Activated T-cell treated with anti-CD3 and anti-CD28 coated beads for 24 hours (primary cell): ENCODE data around the gene ALS2CL.

Experiments used
- DNase-seq: peaks from one replicate; pipeline ENCODE4 v3.0.0-alpha.2; 2020; ENCODE audit warnings: low read depth

Gene ALS2CL

GRCh38 chr3:46664188-46664970 is 29.1 kb downstream of the ALS2CL start:
- no peak for DNase-seq

GRCh38 chr3:46663591-46664135 is 29.8 kb downstream of the ALS2CL start:
- no peak for DNase-seq

GRCh38 chr3:46662771-46663551 is 30.5 kb downstream of the ALS2CL start:
- DNase-seq, result no peak

GRCh38 chr3:46661776-46662766 is 31.4 kb downstream of the ALS2CL start:
- no peak for DNase-seq

GRCh38 chr3:46660543-46661523 is 32.6 kb downstream of the ALS2CL start:
- no peak for DNase-seq

- no peak for DNase-seq
Observed at GRCh38 chr3:46660003-46660402, 33.5 kb downstream of the ALS2CL start.

- no peak for DNase-seq
Observed at GRCh38 chr3:46659285-46659684, 34.2 kb downstream of the ALS2CL start.

- DNase-seq, result no peak
Observed at GRCh38 chr3:46656778-46657556, 36.5 kb downstream of the ALS2CL start.

- no peak for DNase-seq
Observed at GRCh38 chr3:46655271-46655670, 38.2 kb downstream of the ALS2CL start.

GRCh38 chr3:46651084-46651483 is 42.4 kb downstream of the ALS2CL start:
- no peak for DNase-seq

GRCh38 chr3:46649436-46649835 is 44.0 kb downstream of the ALS2CL start:
- no peak for DNase-seq

- no peak for DNase-seq
Observed at GRCh38 chr3:46648096-46648495, 45.4 kb downstream of the ALS2CL start.

- no peak for DNase-seq
Observed at GRCh38 chr3:46646700-46647099, 46.8 kb downstream of the ALS2CL start.

- DNase-seq, result no peak
Observed at GRCh38 chr3:46643701-46644100, 49.8 kb downstream of the ALS2CL start.

GRCh38 chr3:46642971-46643370 is 50.5 kb downstream of the ALS2CL start:
- no peak for DNase-seq

GRCh38 chr3:46640927-46641326 is 52.6 kb downstream of the ALS2CL start:
- DNase-seq, result no peak

GRCh38 chr3:46639221-46639620 is 54.3 kb downstream of the ALS2CL start:
- DNase-seq, result no peak

- no peak for DNase-seq
Observed at GRCh38 chr3:46634856-46635255, 58.6 kb downstream of the ALS2CL start.

- DNase-seq, result no peak
Observed at GRCh38 chr3:46632792-46633191, 60.7 kb downstream of the ALS2CL start.
